Measurements from ENCODE around the gene MAPK12.

MAPK12 gene

DNA sequence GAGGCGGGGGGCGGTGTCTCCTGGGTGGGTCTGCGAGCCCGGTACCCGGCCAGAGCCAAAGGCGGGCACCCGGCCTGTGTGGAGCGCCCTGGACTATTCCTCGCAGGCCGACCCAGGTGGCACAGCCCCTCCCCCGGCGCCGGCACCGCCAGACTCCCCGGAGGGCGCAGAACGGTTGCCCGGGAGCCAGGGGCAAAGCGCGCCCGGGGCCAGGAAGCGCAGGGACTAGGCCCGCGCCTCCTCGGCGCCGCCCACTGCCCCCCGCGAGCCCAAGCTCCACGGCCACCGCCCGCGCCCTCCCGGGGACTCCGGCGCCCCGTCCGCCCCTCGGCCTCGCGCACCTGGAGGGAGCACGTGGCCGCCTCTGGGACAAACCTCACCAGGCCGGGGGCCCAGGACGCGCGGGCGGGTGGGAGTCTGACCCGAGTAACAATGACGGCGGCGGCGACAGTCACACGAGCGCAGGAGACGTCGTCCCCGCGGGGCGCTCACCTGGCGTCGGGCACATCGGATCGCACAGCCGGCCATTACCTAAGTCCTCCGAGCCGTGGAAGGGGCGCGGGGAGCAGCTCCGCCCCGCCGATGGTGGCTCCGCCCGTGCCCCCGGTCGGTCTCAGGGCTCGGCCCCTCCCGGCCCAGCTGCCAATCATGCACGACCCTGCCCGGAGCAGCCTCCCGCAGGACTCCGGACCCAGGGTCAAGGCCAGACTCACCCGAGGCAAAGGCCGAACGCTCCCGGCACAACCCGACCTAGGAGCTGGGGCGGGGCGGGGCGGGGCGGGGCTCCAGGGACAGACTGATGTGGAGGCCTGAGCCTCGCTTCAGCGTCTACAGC, 38.5 kb upstream of the MAPK12 start:
- peak; percentile 69 for DNase-seq (ENCODE audit: low spot score)

DNA sequence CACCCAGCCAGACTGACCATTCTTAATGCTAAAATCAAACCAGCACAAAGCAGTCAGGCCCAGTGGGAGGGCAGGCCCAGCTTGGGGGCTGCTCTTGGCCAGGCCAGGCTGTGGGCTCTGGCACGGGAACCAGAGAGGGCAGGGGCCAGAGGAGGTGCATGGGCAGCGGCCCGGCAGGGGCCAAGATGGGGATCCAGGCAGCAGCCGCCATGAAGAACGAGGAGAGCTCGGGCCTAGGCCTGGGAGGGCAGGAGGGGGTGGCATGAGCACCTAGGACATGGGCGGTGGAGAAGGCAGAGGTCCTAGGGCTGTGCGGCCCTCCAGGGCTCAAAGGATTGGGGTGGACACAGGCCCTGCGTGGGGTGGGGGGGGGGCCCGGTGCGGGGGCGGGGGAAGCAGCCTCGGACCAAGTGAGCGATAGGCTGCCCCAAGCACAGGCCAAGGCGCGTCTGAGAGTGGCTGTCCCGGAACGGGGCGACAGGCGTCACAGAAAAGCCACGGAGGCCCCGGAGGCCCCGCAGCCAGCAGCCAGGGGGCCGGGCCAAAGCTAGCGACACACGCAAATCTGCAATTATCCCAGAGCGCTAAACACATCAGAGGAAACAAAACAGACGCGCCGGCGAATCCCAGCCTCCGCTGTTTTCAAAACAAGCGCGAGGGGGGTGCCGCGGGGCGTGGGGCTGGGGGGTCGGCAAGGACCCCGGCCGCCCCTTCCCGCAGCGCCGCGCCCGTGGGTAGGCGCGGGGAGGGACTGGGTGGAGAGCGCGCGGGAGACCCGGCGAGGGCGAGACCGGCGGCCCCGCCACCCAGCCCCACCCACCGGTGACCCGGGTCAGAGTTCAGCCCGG, 37.7 kb upstream of the MAPK12 start:
- no peak for DNase-seq (ENCODE audit: low spot score)

DNA sequence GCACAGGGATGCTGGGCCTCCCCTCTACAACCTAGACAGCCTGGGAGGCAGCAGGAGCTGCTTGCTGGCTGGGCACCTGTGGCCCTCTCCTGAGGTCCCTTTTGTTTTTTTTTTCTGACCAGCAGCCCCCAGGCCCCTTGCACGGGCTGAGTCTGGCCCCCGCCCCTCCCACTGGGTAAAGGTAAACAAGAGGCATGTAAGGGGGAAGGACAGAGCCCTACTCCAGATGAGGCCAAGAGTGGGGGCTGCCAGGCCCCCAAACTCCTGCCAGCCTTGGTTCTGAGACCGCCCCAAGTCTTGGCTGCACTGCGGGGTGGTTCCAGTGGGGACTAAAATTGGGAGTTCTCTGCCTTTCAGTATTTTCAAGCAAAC, 36.8 kb upstream of the MAPK12 start:
- no peak for DNase-seq (ENCODE audit: low spot score)

DNA sequence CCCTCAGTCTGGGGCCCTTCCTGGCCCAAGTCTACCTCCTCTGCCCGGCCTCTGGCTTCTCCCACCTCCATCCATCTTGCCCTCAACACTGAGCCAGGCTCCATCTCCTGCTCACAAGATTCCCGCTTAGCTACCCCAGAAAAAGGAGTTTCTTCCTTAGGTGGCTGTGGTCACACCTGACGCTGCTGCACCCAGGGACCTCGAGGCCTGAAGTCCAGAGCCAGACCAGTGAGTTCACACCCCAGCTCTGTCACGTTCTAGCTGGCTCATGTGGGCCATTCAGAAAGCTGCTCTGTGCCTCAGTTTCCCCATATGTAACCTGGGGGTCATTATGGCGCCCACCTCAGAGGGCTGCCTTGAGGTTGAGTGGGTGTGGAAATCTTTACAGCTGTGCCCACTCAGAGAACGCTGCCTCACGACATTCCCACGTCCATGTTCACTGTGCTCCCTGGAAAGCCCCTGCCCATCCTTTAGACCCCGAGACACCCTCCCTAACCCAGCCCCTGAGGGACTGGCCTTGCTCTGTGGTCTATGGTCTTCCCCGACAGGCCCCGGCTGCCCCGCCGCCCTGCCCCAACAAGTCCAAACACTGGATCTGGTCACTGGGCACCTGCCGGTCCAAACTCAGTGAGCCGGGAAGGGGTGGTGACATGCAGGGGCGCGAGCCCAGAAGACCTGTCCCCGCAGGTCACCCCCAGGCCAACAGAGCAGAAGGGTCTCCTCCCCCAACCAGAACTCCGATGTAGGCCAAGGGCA, 36.2 kb upstream of the MAPK12 start:
- no peak for DNase-seq (ENCODE audit: low spot score)

DNA sequence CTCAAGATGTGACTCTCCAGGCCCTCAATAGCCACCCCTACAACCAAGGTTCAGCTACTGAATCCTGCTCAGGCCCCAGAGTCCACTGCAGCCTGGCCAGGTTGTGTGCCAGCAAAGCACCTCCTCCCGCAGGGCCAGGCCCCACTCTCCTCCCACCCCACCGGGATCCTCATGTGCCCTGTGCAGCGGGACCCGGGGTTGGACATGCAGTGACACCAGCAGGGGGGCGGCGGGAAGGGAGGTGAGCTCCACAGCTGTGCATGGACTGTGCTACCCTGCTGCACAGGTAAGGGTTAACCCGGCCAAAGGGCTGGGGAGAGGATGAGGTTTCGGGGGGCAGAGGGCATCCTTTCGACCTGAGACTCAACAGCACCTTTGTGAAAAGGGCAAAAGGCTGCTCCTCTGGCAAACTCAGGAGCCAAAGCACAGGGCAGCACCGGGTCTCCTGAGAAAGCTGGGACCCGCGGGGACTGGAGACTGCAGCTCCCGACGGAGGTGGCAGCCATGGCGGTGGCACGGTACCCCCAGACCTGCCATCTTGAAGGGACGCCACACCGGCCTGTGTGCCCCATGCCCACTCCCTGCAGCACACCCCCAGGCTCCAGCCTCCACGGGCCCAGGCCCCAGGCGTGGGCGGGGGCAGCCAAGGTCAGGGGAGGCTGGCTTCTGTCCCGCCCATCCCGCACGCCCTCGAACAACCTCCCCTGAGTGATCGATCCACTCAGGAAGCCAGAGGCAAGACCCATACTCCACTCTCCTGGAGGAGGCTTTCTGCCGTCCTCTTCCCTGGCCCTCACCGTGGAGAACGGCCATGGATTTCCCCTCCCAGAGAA, 35.4 kb upstream of the MAPK12 start:
- no peak for DNase-seq (ENCODE audit: low spot score)

DNA sequence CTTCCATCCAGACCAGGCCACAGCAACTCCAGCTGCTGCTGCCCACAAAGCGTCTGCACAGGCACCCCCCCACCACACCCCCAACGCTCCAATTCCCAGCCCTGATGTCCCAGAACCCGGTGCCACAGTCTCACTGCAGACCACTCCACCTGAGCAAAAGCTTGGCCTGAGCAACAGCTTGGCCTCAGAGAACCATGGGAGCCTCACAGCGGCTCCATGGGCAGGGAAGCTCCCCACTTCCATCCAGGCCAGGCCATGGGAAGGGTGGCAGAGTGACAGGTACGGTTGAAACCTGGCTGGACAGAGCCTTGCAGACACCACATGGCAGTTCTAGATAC, 32.8 kb upstream of the MAPK12 start:
- DNase-seq (ENCODE audit: low spot score) = no peak

DNA sequence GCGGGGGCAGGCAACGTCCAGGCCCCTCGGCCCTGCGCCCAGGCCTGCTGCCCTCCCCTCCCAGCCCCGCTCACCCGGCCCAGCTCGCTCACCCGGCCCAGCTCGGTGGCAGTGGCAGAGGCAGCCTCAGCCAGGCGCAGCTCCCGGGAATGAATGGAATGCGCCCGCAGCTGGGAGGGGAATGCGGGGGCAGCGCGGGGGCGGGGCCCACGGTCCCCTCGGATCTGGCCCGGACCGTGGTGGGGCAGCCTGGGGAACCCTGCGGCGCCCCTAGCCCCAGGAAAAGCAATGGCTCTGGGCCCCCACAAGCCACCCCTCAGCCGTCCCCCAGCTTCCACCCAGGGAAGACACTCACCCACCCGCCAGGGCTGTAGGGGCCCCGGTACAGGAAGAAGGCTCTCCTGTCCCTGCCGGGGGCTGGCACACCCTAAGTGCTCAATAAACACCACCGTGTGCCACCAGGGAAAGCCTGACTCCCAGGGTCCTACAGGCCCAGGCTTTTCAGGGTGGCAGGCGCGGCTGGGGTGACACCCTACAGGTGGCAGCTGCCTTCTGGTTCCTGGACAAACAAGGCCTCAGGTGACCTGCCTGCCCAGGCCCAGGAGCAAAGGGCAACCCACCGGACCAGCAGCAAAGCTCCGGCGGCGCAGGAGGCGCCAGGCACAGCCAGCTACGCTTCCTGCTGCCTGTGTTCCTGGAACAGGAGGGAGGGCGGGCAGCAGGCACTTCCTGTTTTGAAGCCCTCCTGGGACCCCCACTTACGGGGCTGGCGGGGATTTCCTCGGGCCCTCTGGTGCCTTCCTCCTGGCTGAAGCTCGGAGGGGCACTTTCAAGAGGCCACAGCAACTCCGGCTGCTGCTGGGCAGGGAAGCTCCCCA, 32.2 kb upstream of the MAPK12 start:
- peak; percentile 86 for DNase-seq (ENCODE audit: low spot score)

DNA sequence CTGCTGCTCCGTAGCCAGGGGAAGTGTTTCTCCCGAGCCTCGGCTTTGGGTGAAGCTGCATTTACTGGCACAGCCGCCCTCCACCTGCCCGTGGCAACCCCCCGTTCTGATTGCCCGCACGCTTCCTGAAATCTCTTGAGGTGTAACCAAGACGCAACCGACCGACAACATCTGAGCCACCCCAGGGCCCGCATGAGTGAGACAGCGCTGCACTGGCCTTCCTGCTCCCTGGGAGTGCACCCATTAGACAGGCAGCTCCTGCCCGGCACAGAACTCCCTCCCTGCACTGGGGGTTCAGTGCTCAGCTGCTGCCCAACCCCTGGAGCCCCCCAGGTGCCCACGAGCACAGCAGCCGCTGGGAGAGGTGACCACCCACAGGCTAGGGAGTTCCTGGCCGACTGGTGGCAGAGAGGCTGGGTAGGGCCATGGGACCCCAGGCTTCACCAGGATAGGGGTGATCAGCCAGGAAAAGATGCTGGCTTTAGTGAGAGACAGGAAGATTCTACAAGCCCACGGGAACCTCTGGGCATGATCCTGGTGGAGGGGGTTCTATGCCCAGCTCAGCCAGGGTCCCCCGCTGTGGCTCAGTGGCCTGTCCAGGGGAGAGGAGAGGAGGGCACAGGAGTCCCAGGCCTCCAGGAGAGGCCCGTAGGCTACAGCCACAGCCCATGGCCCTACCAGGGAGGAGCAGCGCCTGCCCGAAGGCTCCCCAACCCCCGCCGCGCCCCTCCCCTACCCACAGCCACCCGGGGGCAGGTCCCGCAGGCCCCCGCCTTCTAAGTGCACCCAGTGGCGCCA, 31.4 kb upstream of the MAPK12 start:
- DNase-seq (ENCODE audit: low spot score) = peak; percentile 86

DNA sequence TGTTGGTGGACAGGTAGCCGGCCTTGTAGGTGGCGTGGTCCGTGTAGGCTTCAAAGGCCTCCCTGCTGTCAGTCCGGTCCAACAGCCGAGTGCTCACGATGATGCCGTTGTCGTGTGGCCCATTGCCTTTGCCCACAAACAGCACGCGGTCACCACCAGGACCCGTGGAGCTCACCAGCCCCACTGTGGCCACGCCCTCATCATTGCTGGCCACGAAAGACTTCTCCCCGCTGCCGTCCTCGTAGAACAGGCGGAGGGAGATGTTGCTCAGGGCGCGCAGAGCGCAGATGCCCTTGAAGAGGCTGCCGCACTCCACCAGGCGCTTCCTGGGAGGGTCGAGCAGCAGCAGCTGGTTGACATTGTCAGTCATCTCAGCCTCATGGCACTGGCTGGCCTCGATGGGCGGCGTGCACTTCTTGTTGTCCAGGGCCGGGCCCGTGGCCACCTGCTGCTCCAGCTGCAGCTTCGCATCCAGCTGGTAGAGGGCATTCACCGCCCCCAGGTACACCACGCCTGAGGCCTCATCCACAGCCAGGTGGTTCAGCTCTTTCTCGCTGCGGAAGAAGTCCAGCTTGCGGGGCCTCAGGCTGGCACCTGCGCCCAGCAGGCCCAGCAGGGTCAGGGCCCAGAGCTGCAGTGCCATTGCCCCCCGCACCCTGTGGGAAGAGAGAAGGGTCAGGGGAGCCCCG, 28.6 kb upstream of the MAPK12 start:
- no peak for DNase-seq (ENCODE audit: low spot score)

DNA sequence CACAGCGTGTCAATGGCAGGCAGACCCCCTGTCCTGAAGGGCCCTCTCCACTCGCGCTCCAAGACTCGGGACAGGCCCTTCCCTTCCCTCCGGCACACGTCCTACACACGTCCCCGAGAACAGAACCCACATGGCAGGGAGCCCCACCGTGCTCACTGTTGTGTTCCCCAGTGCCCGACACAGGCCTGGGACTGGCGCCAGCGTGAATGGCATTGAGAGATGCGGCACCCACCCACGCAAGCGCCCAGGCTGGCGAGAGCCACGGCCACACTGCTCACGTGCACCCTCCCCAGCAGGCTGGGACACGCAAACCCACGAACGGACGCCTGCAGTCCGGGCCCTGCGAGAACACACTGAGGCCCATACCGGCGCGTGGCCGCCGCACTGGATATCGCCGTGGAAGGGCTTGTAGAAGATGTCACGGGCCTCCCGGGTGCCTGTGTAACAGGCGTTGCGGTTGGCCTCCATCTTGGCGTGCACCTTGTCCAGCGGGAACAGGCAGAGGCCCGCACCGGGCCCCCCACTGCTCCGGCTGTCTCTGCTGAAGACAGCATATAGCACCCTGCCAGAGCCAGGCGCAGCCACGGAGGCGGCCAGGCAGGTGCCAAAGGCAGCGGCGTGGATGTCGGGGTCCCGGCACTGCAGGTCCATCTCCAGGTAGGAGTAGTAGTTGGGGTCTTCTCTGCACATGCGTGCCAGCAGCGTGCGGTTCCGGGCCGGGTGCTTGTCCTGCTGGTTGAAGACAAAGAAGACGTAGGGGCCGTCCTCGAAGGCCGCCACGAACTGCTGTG, 27.9 kb upstream of the MAPK12 start:
- no peak for DNase-seq (ENCODE audit: low spot score)

DNA sequence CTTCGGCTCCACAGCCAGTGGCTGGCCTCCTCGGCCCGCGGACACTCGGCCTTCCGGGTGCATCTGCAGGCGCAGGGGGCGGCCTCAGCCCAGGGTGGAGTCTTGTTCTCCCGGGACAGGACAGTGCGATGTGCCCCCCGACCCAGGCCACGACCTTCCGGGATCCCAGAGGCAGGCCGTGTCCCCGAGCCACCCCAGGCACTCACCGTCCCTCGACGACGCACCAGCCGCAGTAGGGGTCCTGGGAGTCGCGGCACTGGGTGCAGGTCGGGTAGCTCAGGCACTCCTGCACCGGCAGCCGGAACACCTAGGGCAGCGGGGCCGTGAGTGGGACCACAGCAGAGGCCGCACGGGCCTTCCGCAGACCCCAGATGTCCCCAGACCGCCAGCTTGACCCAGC, 26.2 kb upstream of the MAPK12 start:
- DNase-seq (ENCODE audit: low spot score) = no peak

DNA sequence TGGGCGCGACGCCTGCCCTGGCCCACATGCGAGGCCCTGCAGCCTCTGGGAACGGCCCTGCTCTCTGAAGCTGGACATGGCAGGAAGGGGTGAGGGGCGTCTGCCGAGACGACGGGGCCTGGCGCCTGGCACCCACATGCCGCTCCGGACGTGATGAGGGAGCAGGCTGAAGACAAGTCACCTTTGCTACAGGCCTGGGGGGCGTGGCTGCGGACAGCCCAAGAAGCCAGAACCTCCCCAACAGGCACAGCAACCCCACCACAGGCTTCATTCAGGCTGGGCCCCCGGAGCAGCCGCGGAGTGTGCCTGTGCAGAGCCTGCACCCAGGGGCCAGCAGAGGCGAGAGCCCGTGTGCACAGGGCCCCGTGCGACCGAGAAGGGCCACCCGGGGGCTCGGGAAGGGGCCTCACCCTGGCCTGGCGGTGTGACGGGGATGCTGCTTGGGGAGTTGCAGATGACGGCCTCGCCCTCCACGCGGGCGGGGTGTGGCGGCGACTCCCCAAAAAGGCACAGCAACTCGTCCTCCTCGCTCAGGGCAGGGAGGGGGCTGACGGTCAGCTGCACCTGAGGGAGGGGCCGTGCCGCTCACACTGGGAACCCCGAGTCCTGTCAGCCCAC, 25.3 kb upstream of the MAPK12 start:
- no peak for DNase-seq (ENCODE audit: low spot score)

DNA sequence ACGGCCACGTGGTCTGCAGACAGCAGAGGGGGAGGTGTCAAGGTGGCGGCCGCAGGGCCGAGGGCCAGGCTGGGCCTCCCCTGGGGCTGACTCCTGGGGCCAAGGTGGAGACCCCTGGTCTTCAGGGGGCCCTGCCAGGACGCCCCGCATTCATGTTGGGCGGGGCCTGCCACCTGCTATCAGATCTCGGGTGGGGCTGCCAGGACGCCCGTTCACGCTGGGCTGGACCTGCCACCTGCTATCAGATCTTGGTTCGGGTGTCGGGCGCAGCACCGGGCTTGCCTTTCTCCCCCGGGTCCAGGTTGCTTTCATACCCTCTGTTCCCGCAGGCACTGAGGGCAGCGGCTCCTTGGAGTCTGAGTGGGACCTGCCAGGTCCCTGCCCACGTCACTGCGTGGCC, 24.8 kb upstream of the MAPK12 start:
- DNase-seq (ENCODE audit: low spot score) = no peak

DNA sequence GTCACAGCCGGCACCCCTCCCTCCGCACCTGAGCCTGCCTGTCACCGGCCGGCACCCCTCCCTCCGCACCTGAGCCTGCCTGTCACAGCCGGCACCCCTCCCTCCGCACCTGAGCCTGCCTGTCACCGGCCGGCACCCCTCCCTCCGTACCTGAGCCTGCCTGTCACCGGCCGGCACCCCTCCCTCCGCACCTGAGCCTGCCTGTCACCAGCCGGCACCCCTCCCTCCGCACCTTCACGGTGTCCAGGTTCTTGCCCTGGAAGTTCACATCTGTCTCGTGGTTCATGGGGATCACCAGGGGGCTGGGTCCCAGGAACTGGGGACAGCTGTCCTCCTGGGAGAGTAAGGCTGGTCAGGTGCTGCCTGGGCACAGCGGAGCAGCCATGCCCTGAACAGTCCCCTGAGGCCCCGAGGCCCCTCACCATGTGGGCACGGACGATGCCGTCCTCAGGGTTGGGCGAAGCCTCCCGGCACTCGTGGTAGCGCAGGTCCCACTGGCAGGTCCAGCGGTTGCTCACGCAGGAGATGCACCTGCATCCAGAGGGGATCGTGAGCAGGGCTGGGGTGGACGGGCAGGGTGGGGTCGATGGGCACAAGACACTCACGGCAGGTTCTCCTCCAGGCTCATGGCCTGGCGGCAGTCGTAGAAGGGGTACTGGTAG, 24.2 kb upstream of the MAPK12 start:
- no peak for DNase-seq (ENCODE audit: low spot score)

DNA sequence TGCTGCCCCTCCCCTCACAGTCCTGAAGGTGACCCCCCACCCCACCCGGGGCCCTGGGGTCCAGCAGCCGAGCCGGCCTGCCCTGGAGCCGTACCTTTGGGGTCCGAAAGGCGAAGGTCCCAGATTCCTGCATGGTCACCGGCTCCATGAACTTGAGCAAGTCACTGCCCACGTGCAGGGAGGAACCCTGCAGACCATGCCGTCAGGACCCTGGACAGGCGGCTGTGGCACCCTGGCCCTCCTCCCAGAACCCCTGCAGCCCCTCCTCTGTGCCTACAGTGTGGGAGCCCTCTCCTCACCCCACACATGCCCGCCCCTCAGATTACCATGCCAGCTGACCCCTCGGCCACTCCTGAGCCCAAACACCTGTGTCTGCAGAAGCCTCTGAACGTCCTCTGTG, 23.0 kb upstream of the MAPK12 start:
- DNase-seq (ENCODE audit: low spot score) = no peak

DNA sequence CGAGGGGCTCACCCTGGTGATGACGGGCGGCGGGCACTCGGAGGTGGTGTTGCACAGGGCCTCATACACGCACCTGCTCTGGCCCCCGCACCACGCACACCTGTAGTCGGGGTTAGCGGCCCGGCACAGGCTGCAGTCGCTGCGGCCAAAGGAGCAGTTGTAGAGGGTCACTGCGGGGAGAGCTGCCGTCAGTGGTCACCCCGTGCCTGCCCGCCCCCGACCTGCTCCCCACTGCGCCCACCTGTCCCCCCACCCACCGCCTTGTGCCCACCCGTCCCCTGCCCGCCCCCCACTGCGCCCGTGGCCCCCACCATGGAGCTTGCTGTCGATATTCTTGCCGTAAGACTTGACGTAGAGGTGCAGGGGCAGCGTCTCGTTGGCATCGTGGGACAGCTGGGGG, 22.3 kb upstream of the MAPK12 start:
- DNase-seq (ENCODE audit: low spot score) = no peak

DNA sequence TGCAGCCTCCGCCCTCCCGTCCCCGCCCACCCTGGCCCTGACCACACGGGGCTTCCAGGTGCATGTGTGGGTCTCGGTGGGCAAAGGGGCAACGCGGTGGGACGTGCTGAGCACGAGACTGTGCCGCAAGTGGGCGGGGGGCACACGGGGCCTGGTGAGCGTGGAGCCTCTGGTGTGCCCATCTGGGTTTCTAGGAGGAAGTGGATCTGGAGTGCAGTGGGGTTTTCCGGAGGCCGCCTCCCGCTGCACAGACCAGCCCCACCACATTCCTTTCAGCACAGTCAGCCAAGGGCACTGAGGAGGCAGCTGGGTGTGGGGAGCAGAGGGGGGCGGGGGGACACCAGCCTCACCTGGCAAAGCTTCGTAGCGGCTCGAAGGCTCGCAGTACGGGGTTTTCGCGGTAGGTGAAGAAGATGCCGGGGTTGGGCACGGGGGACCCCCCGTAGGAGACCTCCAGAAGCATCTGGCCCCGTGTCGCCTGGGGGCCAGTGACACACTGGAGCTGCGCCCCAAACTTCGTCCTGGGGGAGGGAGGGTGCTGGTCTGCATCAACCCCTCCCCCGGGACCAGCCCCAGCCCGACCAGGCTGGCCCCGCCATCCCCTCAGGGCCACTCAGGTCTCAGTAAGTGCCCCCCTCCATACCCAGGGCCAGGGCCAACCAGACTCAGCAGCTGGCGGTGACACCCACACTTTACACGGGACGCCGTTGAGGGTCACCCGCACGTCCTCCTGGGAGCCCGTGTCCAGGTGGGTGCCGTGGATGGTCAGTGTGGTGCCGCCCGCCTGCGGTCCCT, 21.1 kb upstream of the MAPK12 start:
- peak; percentile 96 for DNase-seq (ENCODE audit: low spot score)
